ENCODE measurements around the gene CAPN11.
"Not testable (repeated sequence)": the region's sequence is repeated elsewhere in the genome, so short reads cannot be mapped to it uniquely, and the experiment has no call there.

Gene CAPN11

GRCh38 chr6:44181784-44182183 is 23.2 kb downstream of the CAPN11 start:
- DNase-seq (ENCODE audit: low spot score): not testable (repeated sequence)

- no peak for DNase-seq (ENCODE audit: low spot score)
Measured at GRCh38 chr6:44182911-44183390, 24.3 kb downstream of the CAPN11 start.

- no peak for DNase-seq (ENCODE audit: low spot score)
Measured at GRCh38 chr6:44183783-44184182, 25.2 kb downstream of the CAPN11 start.

- DNase-seq (ENCODE audit: low spot score): not testable (repeated sequence)
Measured at GRCh38 chr6:44185356-44185755, 26.7 kb downstream of the CAPN11 start.

- DNase-seq (ENCODE audit: low spot score): no peak
Measured at GRCh38 chr6:44185953-44186634, 27.5 kb downstream of the CAPN11 start.

GRCh38 chr6:44186635-44187025 is 28.0 kb downstream of the CAPN11 start:
- no peak for DNase-seq (ENCODE audit: low spot score)

- DNase-seq (ENCODE audit: low spot score): no peak
Measured at GRCh38 chr6:44188819-44189218, 30.2 kb downstream of the CAPN11 start.

GRCh38 chr6:44189257-44189656 is 30.6 kb downstream of the CAPN11 start:
- DNase-seq (ENCODE audit: low spot score): no peak

- DNase-seq (ENCODE audit: low spot score): no peak
Measured at GRCh38 chr6:44190715-44191114, 32.1 kb downstream of the CAPN11 start.

GRCh38 chr6:44192428-44193041 is 33.9 kb downstream of the CAPN11 start:
- no peak for DNase-seq (ENCODE audit: low spot score)

GRCh38 chr6:44193307-44193910 is 34.8 kb downstream of the CAPN11 start:
- no peak for DNase-seq (ENCODE audit: low spot score)

- DNase-seq (ENCODE audit: low spot score): no peak
Measured at GRCh38 chr6:44194326-44194725, 35.7 kb downstream of the CAPN11 start.

- not testable (repeated sequence) for DNase-seq (ENCODE audit: low spot score)
Measured at GRCh38 chr6:44196351-44196750, 37.7 kb downstream of the CAPN11 start.

GRCh38 chr6:44198684-44199083 is 40.1 kb downstream of the CAPN11 start:
- DNase-seq (ENCODE audit: low spot score): no peak

- DNase-seq (ENCODE audit: low spot score): no peak
Measured at GRCh38 chr6:44199883-44200282, 41.3 kb downstream of the CAPN11 start.

- no peak for DNase-seq (ENCODE audit: low spot score)
Measured at GRCh38 chr6:44201200-44201599, 42.6 kb downstream of the CAPN11 start.

- no peak for DNase-seq (ENCODE audit: low spot score)
Measured at GRCh38 chr6:44201638-44202303, 43.2 kb downstream of the CAPN11 start.

- DNase-seq (ENCODE audit: low spot score): no peak
Measured at GRCh38 chr6:44202332-44202971, 43.8 kb downstream of the CAPN11 start.

- DNase-seq (ENCODE audit: low spot score): no peak
Measured at GRCh38 chr6:44202972-44203750, 44.5 kb downstream of the CAPN11 start.

- no peak for DNase-seq (ENCODE audit: low spot score)
Measured at GRCh38 chr6:44203955-44204354, 45.3 kb downstream of the CAPN11 start.

GRCh38 chr6:44207966-44208365 is 49.3 kb downstream of the CAPN11 start:
- DNase-seq (ENCODE audit: low spot score): no peak

Measured in AG20443 (cell line).